ENCODE measurements around the gene CFDP1.

- TF ChIP-seq CTCF (IDR thresholded peaks at IDR 0.05) = no peak
- no peak for TF ChIP-seq POLR2A (IDR thresholded peaks at IDR 0.05)
These were observed 18.0 kb downstream of the CFDP1 start for GRCh38 chr16:75415169-75415905.
